Measurements from ENCODE around the gene STIP1.

DNA sequence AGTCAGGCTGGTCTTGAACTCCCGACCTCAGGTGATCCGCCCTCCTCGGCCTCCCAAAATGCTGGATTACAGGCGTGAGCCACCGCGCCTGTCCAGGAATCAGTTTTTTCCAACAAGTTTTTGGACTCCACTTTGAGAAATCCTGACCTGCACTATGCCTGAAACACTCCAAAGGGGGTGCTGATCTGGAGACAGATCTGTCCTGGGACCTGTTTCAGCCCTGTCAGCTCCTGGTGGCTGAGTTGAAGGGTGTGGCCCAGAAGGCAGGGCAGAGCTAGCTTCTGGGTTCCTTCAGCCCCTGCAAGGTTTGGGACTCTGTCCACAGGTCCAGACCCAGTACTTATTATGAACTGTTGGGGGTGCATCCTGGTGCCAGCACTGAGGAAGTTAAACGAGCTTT is 45.6 kb downstream of the STIP1 start:
- TF ChIP-seq, protein P1, sequence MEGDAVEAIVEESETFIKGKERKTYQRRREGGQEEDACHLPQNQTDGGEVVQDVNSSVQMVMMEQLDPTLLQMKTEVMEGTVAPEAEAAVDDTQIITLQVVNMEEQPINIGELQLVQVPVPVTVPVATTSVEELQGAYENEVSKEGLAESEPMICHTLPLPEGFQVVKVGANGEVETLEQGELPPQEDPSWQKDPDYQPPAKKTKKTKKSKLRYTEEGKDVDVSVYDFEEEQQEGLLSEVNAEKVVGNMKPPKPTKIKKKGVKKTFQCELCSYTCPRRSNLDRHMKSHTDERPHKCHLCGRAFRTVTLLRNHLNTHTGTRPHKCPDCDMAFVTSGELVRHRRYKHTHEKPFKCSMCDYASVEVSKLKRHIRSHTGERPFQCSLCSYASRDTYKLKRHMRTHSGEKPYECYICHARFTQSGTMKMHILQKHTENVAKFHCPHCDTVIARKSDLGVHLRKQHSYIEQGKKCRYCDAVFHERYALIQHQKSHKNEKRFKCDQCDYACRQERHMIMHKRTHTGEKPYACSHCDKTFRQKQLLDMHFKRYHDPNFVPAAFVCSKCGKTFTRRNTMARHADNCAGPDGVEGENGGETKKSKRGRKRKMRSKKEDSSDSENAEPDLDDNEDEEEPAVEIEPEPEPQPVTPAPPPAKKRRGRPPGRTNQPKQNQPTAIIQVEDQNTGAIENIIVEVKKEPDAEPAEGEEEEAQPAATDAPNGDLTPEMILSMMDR (conservative IDR thresholded peaks at IDR 0.05 in 1 of 2, IDR thresholded peaks at IDR 0.05 in 1 of 2; ENCODE audit: low read depth in 1 of 2, low read length in 2 of 2): no peak
- TF ChIP-seq EZH2 (IDR thresholded peaks at IDR 0.05; ENCODE audit: low read length, missing control alignments): no peak
